Fibroblast of peridontal ligament (primary cell): Measurements from ENCODE around the gene WDR54.
A peak's percentile ranks its signal among the peaks of the same experiment; 100 is the strongest.
"Not testable (repeated sequence)": the region's sequence is repeated elsewhere in the genome, so short reads cannot be mapped to it uniquely, and the experiment has no call there.

Source experiments
- DNase-seq: peaks from one replicate; pipeline ENCODE4 v3.0.0-alpha.2; 2010; ENCODE audit errors: extremely low read depth

WDR54 gene

DNA sequence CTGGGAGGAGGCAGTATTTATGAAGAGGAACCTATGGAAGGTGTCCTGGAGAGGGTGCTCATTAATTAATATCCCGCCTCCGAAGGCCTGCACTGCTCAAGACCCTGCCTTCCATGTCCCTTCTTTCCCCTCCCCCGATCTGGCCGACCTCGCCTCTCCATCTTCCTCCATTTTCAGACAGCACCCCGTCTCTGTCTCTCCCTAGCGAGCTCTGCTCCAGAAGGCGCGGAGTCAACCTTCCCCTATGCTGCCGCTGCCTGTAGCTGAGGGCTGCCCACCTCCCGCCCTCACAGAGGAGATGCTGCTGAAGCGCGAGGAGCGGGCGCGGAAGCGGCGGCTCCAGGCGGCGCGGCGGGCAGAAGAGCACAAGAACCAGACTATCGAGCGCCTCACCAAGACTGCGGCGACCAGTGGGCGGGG lies 35.6 kb downstream of the WDR54 start:
- no peak for DNase-seq

DNA sequence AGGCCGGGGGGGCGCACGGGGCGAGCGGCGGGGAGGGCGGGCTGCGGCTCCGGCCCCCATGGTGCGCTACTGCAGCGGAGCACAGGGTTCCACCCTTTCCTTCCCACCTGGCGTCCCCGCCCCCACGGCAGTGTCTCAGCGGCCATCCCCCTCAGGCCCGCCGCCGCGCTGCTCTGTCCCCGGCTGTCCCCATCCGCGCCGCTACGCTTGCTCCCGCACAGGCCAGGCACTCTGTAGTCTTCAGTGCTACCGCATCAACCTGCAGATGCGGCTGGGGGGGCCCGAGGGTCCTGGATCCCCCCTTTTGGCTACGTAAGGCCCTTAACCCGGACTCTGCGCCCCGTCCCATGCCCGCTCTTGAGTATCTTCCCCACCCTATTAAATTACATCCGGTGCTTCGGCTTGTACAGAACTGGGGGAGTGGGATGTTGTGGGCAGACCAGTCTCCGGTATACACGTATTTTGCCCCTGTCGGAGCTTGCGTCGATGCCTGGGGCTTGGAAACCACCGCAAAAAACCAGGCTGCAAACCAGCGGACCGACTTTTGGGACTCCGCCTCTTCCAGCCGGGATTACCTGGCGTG lies 36.1 kb downstream of the WDR54 start:
- DNase-seq: no peak

DNA sequence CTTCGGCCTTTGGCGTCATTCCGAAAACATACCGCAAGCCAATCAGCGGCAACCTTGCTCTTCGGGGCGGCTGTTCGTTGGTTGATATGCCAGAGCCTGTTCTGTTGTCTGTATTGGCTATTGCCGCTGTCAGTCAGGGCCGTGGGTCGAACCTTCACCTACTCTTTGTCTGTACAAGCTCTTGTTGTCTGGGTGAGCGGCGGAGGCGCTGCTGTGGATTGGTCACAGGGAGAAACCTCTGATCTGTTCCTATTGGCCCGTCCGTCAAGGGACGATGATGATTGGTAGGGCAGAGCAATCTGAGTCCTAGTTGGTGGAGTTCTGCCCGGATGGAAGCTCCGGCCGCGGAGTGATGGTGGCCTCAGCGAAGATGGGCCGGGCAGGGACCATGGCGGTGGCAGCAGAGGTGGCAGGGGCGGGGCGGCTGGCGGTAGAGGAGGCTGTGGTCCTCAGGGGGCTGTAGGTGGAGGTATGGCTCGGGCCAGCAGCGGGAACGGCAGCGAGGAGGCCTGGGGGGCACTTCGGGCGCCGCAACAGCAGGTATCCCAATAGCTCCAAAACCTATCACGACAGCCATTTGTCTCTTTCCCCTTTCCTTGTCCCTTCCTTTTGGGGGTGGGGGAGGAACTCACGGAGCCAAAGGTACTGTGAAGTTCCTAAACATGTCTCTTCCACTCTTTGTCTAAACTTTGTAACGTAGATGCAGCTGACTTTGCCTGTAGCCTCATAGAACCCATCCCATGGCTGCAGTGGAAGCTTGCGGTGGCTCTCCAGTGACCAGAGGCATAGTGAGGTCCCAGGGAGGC lies 36.8 kb downstream of the WDR54 start, which contains the start of gene WBP1:
TSS of gene WBP1 (plus strand) at position 307 of the 806 bp plus-strand sequence. CDS start at position 472, 165 bp downstream.
- DNase-seq: peak; percentile 100

DNA sequence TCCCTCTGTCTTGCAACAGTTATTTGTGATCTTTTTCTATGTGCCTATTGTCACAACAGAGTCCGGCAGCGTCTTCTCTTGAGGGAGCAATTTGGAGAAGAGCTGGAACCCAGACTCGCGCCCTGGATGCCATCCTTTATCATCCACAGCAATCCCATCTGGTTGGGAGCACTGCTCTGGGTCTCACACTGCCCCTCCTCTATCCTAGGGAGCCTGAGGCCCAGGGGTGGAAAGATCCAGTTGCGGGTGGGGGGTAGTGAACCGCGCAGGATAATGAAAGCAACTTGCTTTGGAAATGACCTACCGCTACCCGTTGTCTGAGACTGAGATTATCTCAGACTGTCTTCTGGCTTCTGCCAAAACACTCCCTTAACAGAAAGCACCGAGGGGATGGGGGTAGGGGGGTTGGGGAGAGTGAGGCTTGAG lies 37.4 kb downstream of the WDR54 start:
- peak; percentile 29 for DNase-seq

DNA sequence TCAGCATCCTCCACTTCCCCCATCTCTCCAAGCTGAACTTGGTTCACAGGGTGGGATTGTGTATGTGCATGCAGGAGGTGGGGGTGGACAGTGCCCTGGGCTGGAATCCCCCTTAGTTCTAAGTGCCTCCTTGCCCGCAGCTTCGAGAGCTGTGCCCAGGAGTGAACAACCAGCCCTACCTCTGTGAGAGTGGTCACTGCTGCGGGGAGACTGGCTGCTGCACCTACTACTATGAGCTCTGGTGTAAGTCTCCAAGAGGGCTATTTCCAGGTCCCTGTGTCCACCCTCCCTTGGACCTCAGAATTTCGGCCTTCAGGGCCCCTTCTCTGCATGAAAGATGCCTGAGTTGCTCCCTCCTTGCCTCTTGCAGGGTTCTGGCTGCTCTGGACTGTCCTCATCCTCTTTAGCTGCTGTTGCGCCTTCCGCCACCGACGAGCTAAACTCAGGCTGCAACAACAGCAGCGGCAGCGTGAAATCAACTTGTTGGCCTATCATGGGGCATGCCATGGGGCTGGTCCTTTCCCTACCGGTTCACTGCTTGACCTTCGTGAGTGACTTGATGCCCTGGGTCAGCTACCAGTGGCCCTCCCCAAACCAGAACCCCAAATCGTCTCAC lies 38.1 kb downstream of the WDR54 start:
- DNase-seq: not testable (repeated sequence)

DNA sequence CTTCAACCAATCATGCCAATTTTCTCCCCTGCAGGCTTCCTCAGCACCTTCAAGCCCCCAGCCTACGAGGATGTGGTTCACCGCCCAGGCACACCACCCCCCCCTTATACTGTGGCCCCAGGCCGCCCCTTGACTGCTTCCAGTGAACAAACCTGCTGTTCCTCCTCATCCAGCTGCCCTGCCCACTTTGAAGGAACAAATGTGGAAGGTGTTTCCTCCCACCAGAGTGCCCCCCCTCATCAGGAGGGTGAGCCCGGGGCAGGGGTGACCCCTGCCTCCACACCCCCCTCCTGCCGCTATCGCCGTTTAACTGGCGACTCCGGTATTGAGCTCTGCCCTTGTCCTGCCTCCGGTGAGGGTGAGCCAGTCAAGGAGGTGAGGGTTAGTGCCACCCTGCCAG lies 38.7 kb downstream of the WDR54 start:
- DNase-seq: not testable (repeated sequence)

DNA sequence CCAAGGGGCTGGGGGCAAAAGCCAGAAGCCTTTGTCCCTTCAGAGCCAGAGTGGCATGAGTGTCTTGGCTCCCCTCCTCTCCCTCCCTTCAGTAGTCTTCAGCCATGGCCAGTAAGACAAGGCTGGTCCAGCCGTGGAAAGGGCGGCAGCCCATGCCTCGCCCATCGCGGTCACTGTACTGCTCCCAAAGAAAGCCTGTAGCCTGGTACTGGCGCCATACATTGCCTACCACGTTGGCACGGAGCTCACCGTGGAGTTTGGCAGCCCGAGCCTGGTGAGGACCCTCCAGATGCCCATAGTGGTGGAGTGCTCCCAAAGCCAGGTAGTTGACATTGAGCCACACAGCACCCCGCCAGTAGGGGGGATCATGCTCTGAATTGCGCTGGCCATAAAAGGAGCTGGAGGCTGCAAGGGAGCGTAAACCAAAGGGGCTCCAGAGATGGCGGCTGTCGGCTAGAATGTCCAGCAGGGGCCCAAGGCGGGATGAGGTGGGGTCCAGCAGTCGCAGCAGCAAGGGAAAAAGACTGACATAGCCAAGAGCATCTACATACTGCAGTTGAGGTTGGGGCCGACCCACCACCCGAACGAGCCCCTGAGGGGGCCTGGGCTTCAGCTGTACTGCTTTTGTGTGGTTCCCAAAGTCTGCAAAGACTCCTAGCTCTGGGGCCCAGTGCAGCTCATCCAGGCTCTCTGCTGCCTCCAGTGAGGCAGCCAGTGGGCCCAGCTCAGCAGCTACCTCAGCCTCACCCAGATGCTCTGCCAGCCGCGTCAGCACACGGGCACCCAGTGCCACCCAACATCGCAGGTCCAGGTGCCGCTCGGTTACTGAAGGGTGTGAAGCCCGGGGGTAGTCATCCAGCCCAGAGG lies 39.9 kb downstream of the WDR54 start:
- no peak for DNase-seq

DNA sequence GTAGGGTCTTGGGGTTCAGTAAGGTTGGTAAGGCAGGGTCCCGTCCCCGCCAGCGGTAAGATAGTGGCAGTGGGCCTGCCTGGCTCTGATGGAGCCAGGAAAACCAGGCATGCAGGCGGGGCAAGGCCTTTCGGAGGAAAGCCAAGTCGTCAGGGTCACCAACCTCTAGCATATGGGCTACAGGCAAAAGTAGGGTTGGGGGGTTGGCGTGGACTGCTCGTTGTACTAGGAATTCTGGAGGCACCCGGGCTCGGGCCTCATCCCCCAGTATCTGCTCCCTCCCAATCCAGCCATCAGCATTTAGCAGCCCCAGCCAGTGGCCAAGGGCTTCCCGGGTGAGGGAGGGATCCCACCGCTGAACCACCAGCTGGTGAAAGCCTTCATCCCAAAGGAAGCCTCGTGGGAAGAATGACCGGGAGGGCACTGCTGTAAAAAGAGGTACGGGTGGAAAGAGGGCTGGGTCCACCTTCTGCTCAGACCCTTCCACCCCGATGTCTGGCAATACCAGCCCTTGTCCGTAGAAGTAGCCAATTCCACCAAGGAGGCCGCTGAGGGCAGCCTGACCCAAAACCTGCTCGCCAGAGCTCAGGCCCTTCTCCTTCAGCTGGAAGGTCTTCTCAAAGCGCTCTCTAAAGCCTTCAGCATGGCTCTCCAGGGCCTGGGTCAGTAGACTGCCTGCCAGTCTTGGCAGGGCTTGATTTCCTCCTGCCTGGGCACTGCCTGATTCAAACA lies 40.7 kb downstream of the WDR54 start:
- DNase-seq: no peak

DNA sequence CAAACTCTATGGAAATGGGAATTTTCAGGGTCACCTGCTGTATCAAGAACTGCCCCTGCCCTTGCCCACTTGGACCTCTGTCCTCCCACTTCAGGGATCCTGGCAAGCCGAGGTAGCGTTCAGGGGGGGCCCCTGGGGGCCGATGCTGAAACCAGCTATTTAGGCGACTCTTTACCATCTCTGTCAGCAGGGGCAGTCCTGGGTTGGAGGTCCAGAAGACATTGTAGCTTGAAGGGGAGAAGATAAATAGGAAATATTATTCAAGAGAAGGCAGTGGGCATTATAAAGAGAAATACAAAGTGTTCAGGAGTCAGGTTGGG lies 41.2 kb downstream of the WDR54 start:
- DNase-seq: no peak

DNA sequence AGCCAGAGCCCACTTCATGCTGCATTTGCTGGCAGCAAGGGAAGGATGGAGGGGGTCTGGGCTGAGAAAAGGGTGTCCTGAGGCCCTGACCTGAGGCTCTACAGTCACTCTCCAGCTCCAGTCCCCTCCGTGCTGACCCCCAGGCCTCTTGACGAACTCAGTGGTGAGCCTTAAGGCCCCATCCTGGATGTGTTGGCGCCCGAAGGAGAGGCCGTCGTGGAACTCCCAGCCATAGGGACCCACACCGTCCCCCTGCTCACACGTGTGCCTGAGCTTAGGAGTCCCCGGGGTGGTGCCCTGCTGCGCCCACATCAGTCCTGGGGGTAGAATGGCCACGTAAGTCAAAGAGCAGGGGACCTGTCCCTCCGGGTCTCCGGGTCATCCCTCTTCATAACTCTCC lies 42.9 kb downstream of the WDR54 start:
- DNase-seq: no peak

DNA sequence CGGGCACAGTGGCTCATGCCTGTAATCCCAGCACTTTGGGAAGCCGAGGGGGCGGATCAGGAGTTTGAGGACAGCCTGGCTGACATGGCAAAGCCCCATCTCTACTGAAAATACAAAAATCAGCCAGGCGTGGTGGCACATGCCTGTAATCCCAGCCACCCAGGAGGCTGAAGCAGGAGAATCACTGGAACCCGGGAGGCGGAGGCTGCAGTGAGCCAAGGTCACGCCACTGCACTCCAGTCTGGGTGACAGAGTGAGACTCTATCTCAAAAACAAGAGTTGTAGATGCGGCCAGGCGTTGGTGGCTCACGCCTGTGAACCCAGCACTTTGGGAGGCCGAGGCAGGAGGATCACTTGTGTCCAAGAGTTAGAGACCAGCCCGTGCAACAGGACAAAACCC lies 49.2 kb downstream of the WDR54 start:
- DNase-seq: not testable (repeated sequence)

DNA sequence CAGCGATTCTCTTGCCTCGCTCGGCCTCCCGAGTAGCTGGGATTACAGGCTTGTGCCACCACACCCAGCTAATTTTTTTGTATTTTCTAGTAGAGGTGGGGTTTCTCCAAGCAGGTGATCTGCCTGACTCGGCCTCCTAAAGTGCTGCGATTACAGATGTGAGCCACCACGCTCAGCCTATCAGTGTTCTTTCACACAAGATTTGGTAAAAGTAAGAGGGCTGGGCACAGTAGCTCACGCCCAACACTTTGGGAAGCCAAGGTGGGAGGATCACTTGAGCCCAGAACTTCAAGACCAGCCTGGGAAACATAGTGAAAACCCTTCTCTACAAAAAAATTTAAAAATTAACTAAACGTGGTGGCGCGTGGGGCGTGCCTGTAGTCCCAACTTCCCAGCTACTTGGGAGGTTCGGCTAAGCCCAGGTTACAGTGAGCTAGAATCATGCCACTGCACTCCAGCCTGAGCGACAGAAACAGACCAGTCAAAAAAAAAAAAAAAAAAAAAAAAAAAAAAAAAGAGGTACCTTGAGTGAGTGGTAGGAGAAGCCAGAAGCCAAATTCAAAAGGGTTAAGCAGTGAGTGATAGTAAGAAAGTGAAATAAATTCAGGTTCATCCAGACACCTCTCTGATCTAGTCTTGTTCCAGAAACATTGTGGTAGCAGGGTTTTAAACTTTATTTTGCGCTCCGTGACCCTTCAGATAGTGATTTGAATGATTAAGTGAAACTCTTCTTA lies 50.0 kb downstream of the WDR54 start:
- no peak for DNase-seq

DNA sequence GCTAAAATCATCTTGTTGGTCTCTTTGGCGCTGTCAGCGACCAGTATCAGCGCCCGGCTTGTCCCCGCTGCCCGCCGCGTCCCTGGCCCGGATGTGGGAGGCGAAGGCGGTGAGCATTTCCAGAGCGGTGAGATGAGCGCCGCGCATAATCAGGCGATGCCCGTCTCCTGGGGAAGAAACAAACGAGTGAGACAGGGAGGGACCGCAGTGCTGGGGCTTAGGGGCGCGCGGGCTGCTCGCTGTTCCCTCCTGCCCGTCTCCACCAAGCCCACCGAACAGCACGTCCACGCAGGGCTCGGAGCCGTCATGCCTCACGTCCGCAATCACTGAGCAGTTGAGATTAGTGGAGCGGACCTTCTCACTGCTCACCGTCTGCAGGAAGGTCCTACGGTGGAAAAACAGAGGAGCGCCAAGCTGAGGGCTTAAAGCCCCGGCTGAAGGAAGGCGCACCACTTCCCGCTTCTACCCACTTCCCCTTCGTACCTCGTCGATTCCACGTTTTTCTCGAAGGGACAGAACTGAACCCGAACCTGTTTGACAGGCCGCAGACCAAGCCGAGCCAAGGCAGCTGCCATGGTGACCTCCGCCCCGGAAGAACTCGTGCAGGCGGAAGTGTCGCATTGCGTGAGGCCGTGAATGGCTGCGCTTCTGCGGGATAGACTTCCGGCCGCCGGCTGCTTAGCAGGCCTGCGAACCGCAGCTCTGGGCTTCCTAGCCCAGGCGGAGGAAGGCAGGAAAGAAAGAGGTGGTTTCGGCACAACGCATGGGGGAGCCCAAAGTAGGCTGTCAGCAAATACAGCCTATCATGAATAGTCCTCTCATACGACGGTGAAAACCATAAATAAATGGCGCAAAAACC lies 50.8 kb downstream of the WDR54 start, which contains the start of gene MRPL53:
TSS of gene MRPL53 (minus strand) at position 595 of the 859 bp plus-strand sequence. CDS start at position 575, 20 bp downstream.
- peak; percentile 92 for DNase-seq

DNA sequence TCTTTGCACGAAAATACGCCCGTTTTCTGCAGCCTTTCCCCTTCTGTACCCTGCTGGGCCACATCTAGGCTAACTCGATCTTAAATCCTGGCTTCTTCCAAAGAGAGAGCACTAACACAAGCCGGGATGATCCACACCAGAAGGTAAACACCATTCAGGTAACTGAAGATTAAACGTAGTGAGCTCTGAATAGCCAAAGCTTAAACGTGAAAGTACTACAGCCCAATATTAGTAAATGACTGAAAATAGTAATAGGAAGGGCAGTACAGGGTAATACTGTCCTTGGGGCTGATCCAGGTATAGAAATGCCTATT lies 51.4 kb downstream of the WDR54 start:
- no peak for DNase-seq

DNA sequence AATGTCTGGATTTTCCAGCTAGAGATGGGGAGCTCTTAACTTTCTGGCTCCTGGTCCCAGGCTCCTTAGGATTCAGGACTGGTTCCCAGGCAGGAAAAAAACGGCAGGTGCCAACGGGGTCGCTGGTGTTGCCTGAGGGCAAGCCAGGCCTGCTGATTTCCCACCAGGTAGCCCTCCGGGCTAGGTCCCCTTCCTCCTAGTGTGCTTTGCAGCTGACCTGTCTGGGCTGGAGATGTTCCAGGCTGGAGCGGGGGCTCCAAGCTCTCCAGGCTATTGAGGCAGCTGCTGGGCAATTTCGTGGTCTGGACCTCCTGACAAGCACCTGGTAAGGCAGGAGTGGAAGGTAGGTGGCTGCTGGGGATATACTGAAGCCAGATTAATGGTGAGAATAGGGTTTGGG lies 53.0 kb downstream of the WDR54 start:
- DNase-seq: no peak

DNA sequence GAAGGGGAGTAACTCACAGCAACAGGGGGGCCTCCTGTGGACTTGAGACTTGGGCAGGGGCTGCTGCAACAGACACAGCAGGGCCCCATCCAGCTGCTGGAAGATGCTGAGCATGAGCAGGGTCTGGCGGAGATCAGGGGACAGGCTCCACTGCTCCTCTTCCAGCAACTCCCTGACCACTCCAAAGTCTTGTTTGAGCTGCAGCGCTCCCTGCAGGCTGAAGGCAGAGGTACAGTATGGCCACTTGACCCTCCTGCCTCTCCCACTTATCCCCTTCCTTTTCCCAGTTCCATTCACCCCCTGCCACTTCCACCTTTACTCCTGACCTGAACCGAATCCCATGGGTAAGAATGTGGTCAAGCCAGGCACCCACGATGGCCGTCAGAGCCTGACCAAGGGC lies 53.4 kb downstream of the WDR54 start:
- no peak for DNase-seq
